Spleen (tissue), 11 donors: ENCODE results near the gene RSPH9. TPM values are rescaled to one million over a fixed set of nuclear protein-coding genes. Genes with fewer than 3 reads are reported as not detected.

ENCODE experiments used
- DNase-seq: peaks from one replicate; pipeline ENCODE4 v3.0.0-alpha.2; 2020
- H3K27ac ChIP-seq, 8 donors: fragments of 200-600 bp; sonication (generic) in 7 of 8; 1 replicate in 4 of 8; 2 replicates in 4 of 8; pipeline versions ENCODE4 v1.5.0 to v1.8.0; 2016 to 2021; ENCODE audit warnings: inconsistent platforms in 4 of 8, mild to moderate bottlenecking in 4 of 8, moderate library complexity in 1 of 8
- H3K27me3 ChIP-seq, 7 donors: fragments of 200-600 bp; sonication (generic) in 6 of 7; replicated peaks in 1 of 7; 1 replicate in 4 of 7; 2 replicates in 3 of 7; pipeline versions ENCODE4 v1.5.0 to v1.8.0; 2016 to 2021; ENCODE audit warnings: inconsistent platforms in 3 of 7, mild to moderate bottlenecking in 1 of 7
- H3K36me3 ChIP-seq, 6 donors: fragments of 200-600 bp; sonication (generic) in 5 of 6; 1 replicate in 4 of 6; 2 replicates in 2 of 6; pipeline versions ENCODE4 v1.5.0 to v1.8.0; 2016 to 2021; ENCODE audit warnings: inconsistent platforms in 2 of 6
- H3K4me1 ChIP-seq, 6 donors: fragments of 200-600 bp; sonication (generic) in 5 of 6; 1 replicate in 3 of 6; 2 replicates in 3 of 6; pipeline versions ENCODE4 v1.5.0 to v1.8.0; 2016 to 2021; ENCODE audit warnings: inconsistent platforms in 3 of 6
- H3K4me3 ChIP-seq, 8 donors: fragments of 200-600 bp; sonication (generic) in 7 of 8; 1 replicate in 4 of 8; 2 replicates in 4 of 8; pipeline versions ENCODE4 v1.5.0 to v1.8.0; 2016 to 2021; ENCODE audit warnings: inconsistent platforms in 4 of 8, mild to moderate bottlenecking in 4 of 8, moderate library complexity in 2 of 8
- H3K9me3 ChIP-seq, 8 donors: fragments of 200-600 bp; sonication (generic) in 7 of 8; 1 replicate in 4 of 8; 2 replicates in 4 of 8; pipeline versions ENCODE4 v1.5.0 to v1.8.0; 2016 to 2021; ENCODE audit warnings: inconsistent platforms in 4 of 8
- POLR2A ChIP-seq, 3 donors: fragments of 450-650 bp; IDR thresholded peaks; one replicate each; pipeline ENCODE4 v1.5.1; 2017; ENCODE audit warnings: antibody characterized with exemption in 3 of 3, mild to moderate bottlenecking in 1 of 3
- POLR2AphosphoS5 ChIP-seq, 3 donors: sonication (generic); formaldehyde crosslinking; IDR thresholded peaks; one replicate each; pipeline ENCODE4 v1.5.1; 2017; ENCODE audit warnings: antibody characterized with exemption in 3 of 3
- WGBS, 5 donors: extraction: QIAGEN DNeasy Blood & Tissue Kit in 3 of 5; methylation state at CpG; one replicate each; pipeline versions ENCODE4 v1.1.5 to v1.1.7; 2013 to 2018; 5-methylcytosine and 5-hydroxymethylcytosine counted together
- intact Hi-C: fragments of 100-400 bp; cut with DNase I; formaldehyde crosslinking; loops from one replicate; pipeline ENCODE4 v1.15.0; 2023; ENCODE audit warnings: low total_unique reads
- polyA plus RNA-seq, 3 donors: library from polyadenylated mRNA; stranded (reverse); fragments of 200-250 nt; gene quantifications; one replicate each; pipeline ENCODE4 v1.2.1, GENCODE V29; 2013
- total RNA-seq, 7 donors: library from RNA; depleted of rRNA in 3 of 7; stranded (reverse); fragments of >200 nt in 3 of 7; fragmentation: NEBNext Ultra II Directional in 4 of 7; extraction: Animal tissue kit (Norgen Biotek cat#: 25700) in 4 of 7; gene quantifications; one replicate each; pipeline versions ENCODE4 v1.1.0 to v1.2.1, GENCODE V29; 2016 to 2021
- TF ChIP-seq, protein P1 (sequence below), 11 experiments: fragments of 200-600 bp in 7 of 11; fragments of 450-650 bp in 4 of 11; sonication (generic) in 4 of 11; IDR thresholded peaks in 8 of 11; conservative IDR thresholded peaks in 3 of 11; 1 replicate in 7 of 11; 2 replicates in 4 of 11; pipeline versions ENCODE4 v1.4.0 to v1.8.0; 2016 to 2021; ENCODE audit warnings: antibody characterized with exemption in 11 of 11, inconsistent platforms in 4 of 11, mild to moderate bottlenecking in 1 of 11
- donor health status: healthy with polysubstance abuse.
- donor health status: DM: no; HTN: no; CAD: no; lungs with moderate emphysema.
- donor health status: DM: no; HTN: no; CAD: no.
- donor health status: Bipolar disorder and iron deficiency.
- donor health status: healthy.
- donor health status: DM: no; HTN: no; CAD: no.
- donor health status: DM: yes; HTN: yes; CAD: no.

The RSPH9 gene
- total and polyA plus RNA-seq, 10 donors: 0.17 to 0.63 (median 0.20) TPM; not detected in 3

DNA sequence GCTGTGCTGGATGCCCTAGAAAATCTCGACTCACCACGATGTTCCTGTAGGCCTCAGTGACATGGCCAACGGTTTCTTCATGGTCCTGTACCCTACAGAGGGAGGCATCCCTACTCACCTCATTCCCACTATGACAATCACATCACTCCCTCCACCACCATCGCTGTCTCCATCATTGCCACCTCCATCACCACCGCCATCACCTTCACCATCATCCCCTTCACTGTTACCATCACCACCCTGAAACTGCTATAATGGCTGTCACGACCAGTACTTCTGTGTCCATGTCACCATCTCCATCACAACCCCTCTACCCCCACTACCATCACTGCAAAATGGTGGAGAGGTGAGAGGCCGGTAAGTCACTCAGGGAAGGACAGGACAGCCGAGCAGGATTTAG is 72.6 kb downstream of the RSPH9 start:
- peaks cover 0 to 41% (median 27%) of the 10 kb centered on the region in 6 donors for H3K4me1 ChIP-seq
- DNase-seq: no peak
- H3K36me3 ChIP-seq: no peaks in the 10 kb centered on the region
- TF ChIP-seq POLR2AphosphoS5 (IDR thresholded peaks at IDR 0.05): no peak
- TF ChIP-seq, protein P1, sequence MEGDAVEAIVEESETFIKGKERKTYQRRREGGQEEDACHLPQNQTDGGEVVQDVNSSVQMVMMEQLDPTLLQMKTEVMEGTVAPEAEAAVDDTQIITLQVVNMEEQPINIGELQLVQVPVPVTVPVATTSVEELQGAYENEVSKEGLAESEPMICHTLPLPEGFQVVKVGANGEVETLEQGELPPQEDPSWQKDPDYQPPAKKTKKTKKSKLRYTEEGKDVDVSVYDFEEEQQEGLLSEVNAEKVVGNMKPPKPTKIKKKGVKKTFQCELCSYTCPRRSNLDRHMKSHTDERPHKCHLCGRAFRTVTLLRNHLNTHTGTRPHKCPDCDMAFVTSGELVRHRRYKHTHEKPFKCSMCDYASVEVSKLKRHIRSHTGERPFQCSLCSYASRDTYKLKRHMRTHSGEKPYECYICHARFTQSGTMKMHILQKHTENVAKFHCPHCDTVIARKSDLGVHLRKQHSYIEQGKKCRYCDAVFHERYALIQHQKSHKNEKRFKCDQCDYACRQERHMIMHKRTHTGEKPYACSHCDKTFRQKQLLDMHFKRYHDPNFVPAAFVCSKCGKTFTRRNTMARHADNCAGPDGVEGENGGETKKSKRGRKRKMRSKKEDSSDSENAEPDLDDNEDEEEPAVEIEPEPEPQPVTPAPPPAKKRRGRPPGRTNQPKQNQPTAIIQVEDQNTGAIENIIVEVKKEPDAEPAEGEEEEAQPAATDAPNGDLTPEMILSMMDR (IDR thresholded peaks at IDR 0.05 in 8 of 11, conservative IDR thresholded peaks at IDR 0.05 in 3 of 11): no peak
- TF ChIP-seq POLR2A (IDR thresholded peaks at IDR 0.05): no peak
- no peak overlapping the region for H3K4me3 ChIP-seq
- H3K27me3 ChIP-seq: peaks cover 0 to 14% (median 0%) of the 10 kb centered on the region in 7 donors
- H3K9me3 ChIP-seq: no peaks in the 10 kb centered on the region
- WGBS, 5 donors: 85 to 92% (median 89%) methylated on average over 8 of the region's 8 CpGs
- peak overlapping the region in 3 of 8 donors; percentile 65 to 79 (median 73) for H3K27ac ChIP-seq
- intact Hi-C loops: no loop called here

DNA sequence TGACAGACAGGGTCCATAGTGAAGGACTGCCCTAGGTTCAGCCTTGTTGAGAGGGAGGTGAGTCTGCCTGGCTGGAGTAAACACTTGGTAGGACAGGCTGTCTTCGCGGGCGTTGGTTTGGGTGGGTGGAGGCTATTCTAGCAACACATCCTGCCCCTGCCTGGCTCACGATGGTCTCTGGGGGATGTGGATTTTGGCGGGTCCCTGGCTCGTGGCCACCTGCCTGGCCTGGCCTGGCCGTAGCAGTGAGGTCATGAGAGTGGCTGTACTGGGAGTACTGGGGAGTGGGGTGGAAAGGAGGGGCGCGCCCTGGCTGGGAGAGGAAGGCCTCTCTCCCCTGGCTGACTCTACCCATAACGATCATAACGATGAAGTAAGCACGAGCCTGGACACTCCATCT is 73.0 kb downstream of the RSPH9 start:
- DNase-seq: no peak
- WGBS, 5 donors: 70 to 94% (median 84%) methylated on average over 3 to 12 of the region's 12 CpGs
- Histone ChIP-seq H3K4me1 (peaks cover 0 to 37% (median 27%) of the 10 kb centered on the region in 6 donors), H3K9me3 (no peaks in the 10 kb centered on the region), H3K4me3 (no peak overlapping the region), H3K36me3 (no peaks in the 10 kb centered on the region), H3K27ac (peak overlapping the region in 2 of 8 donors; percentile 13 to 14), H3K27me3 (peaks cover 0 to 14% (median 0%) of the 10 kb centered on the region in 7 donors)
- no peak for TF ChIP-seq POLR2A (IDR thresholded peaks at IDR 0.05)
- TF ChIP-seq, protein P1 (IDR thresholded peaks at IDR 0.05 in 8 of 11, conservative IDR thresholded peaks at IDR 0.05 in 3 of 11): no peak
- intact Hi-C loops: no loop called here

DNA sequence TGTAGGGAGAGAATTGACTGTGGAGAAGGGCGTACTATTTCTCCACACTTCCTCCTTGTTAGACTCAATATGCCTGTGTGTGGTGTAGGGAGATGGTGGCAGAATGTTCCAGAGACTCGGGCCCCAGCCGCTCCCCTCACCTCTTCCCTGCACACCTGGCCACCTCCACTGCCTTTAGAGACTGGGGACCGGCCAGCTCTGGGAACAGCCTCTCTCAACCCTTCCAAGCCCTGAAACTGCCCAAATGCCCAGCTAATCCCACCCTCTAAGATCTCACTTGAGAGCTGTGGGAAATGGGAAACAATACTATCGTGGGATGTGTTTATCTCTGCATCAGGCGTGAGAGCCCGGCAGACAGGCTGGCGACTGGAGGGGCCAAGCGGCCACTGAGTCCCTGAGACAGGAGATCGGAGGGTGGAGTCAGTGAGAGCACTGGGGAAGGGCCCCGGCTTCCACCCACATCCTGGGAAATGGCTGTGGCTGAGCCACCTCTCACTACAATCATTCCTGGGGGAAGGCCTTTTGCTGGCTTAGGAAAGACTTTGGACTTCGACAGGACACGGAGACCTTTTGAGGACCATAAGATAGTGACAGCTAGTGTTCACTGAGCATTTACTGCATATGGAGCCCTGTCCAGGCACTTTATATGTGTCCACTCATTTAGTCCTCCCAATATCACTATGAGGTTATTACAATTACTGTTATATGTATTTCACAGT is 73.7 kb downstream of the RSPH9 start:
- TF ChIP-seq POLR2A (IDR thresholded peaks at IDR 0.05) (no peak), POLR2AphosphoS5 (IDR thresholded peaks at IDR 0.05) (no peak)
- TF ChIP-seq, protein P1 (IDR thresholded peaks at IDR 0.05 in 8 of 11, conservative IDR thresholded peaks at IDR 0.05 in 3 of 11): no peak
- intact Hi-C loops: no loop called here
- 78 to 84% (median 83%) methylated on average over 11 to 13 of the region's 13 CpGs for WGBS, 5 donors
- Histone ChIP-seq H3K27me3 (peaks cover 0 to 14% (median 0%) of the 10 kb centered on the region in 7 donors), H3K9me3 (no peaks in the 10 kb centered on the region), H3K27ac (peak overlapping the region in 1 of 8 donors; percentile 13), H3K4me3 (no peak overlapping the region), H3K36me3 (no peaks in the 10 kb centered on the region), H3K4me1 (peaks cover 0 to 38% (median 27%) of the 10 kb centered on the region in 6 donors)
- DNase-seq: peak; percentile 52

DNA sequence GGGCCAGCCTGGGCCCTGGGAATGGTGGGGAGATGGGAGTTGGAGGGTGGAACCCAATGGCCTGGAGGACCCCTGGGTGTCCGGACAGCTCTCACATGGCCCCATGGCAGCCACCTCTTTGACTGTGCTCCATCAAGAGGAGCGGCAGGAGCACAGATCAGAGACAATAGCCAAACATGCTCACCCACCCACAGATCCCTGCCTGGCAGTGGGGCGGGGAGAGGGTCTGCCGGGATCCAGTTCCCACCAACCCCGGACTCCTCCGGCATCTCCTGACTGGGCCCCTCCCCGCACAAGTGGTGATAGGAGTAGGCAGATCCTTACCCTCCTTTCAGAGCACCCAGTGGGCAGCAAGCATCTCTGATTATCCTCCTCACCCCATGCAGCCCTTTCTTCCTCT is 74.7 kb downstream of the RSPH9 start:
- DNase-seq: peak; percentile 73
- Histone ChIP-seq H3K36me3 (no peaks in the 10 kb centered on the region), H3K4me1 (peaks cover 6 to 38% (median 28%) of the 10 kb centered on the region in 6 donors), H3K4me3 (no peak overlapping the region), H3K9me3 (no peaks in the 10 kb centered on the region), H3K27me3 (peaks cover 0 to 14% (median 0%) of the 10 kb centered on the region in 7 donors), H3K27ac (no peak overlapping the region)
- 79 to 98% (median 90%) methylated on average over 5 to 7 of the region's 7 CpGs for WGBS, 5 donors
- intact Hi-C loops: no loop called here
- no peak for TF ChIP-seq POLR2A (IDR thresholded peaks at IDR 0.05)
- TF ChIP-seq POLR2AphosphoS5 (IDR thresholded peaks at IDR 0.05): no peak
- TF ChIP-seq, protein P1 (IDR thresholded peaks at IDR 0.05 in 8 of 11, conservative IDR thresholded peaks at IDR 0.05 in 3 of 11): no peak
